Activated naive CD4-positive, alpha-beta T cell treated with Interleukin-2 at 50 U/mL for 16 hours (primary cell): Measurements from ENCODE around the gene ARVCF.

ENCODE experiments used
- DNase-seq: peaks from one replicate; pipeline ENCODE4 v3.0.0-alpha.2; 2020

Gene ARVCF

DNA sequence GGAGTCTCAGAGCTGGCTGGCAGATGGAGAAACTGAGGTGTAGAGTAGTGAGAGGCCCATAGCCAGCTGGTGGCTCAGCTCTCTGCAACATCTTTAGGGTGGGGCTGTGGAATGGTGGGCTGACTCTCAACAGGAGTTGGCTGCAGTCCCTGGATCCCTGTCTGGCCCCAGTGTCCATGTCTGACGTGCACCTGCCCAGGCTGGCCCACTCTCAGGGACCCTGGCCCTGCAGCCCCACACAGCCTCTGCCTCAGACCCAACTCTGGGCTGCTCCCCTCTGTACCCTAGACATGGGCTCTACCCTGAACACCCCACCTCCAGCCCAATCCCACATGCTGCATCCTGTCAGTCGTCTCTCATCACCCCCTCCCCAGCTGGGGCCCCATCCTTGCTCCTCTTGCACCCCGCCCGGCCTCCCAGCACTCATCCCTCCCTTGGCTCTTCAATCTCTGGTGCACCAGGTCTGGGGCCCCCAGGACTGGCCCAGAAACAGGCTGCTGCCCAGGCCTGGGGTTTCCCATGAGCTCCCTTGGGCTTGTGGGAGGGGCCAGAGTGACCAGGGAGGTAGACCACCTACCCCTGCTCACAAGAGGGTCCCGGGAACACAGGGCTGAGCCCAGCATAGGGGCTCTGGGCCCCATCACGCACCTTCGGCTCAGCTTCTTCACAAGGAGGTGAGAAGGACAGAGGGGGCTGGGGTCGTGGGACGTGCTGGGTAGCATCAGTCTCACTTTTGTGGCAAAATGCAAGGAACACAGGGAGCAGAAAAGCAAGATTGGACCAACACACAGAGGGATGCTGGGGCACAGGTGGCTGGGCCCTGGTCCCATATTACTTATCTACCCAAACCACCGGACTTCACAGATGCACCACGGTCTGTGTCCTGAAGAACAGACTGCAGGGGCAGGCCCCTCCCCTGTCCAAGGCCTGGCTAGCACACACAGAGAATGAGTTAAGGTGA lies 31.5 kb downstream of the ARVCF start:
- DNase-seq: no peak

GRCh38 chr22:19984201-19984753 lies 32.3 kb downstream of the ARVCF start:
- no peak for DNase-seq

GRCh38 chr22:19983741-19984140 lies 32.9 kb downstream of the ARVCF start:
- no peak for DNase-seq

GRCh38 chr22:19982991-19983578 lies 33.5 kb downstream of the ARVCF start:
- no peak for DNase-seq

- no peak for DNase-seq
Observed at GRCh38 chr22:19981961-19982920, 34.4 kb downstream of the ARVCF start.

DNA sequence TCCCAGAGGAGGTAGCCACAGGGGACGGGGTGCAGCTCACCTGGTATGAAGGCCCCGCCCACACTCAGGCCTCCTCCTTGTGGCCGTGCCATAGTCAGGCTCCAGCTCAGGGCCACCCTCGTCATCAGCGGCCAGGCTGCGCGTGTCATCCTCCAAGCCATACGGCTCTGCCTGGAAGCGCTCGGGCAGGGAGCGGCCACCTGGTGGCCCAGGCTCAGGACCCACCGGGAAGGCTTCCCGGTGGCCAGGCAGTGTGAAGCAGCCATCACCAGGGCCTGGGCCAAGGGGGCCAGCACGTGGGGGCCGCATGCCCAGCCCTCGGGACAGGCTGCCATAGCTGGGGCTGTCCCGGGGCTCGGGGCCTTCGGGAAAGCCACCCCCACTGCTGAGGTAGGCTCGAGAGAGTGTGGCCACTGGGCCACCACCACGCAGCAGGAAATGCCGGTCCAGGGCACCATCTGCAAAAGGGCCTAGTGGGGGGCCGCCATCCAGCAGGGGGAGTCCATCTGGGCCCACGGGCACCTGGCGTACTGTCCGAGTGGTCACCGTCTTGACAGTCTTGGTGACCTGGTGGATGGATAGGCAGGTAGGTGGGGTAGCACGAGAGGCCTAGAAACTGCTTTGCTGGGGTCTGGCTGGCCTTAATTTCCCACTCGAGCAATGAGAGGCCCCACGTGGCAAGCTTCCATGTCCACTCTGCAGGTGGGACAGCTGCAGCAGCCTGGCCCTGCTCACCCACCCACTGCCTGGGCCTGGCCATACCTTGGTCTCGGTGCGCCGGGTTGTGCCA lies 35.3 kb downstream of the ARVCF start:
- DNase-seq: no peak

GRCh38 chr22:19980766-19981165 lies 35.9 kb downstream of the ARVCF start:
- DNase-seq: no peak

- no peak for DNase-seq
Observed at GRCh38 chr22:19979712-19980493, 36.7 kb downstream of the ARVCF start.

DNA sequence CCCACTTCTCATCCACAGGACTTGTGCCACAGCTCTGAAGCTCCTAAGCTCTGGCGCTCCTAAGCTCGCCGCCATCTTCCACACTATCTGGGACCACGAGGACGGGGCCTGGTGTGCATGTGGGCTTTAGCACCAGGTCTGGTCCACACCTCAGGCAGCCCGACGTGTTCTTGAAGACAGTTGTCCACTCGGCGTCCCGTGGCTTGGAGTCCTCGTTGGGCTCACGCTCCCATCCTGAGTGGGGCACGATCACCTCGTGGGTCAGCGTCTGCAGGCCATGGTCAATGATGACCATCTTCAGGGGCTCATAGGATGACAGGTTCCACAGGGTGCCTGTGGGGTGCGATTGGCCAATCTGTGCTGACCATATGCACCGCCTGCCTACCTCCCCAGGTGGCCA lies 37.9 kb downstream of the ARVCF start:
- DNase-seq: no peak

- no peak for DNase-seq
Observed at GRCh38 chr22:19977296-19978243, 39.1 kb downstream of the ARVCF start.

DNA sequence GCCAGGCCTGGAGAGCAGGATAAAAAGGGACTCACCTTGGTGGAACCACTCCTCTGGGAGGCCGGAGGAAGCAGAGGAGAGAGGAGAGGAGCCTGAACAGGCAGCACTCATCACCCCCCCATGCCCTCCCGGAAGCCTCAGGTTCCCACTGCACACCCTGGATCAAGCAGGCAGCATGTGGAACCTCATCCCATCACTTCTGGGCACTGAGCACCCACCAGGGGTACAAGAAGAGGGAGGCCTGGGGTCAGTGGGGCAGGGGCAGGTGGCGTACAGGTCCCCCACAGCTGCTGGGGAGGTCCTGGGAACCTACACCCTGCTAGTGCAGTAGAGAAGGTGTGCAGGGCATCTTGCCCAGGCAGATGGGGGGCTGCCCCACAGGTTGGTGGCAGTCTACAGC lies 40.0 kb downstream of the ARVCF start:
- no peak for DNase-seq

- no peak for DNase-seq
Observed at GRCh38 chr22:19975707-19976035, 41.0 kb downstream of the ARVCF start.

- DNase-seq: no peak
Observed at GRCh38 chr22:19974935-19975706, 41.5 kb downstream of the ARVCF start.

- DNase-seq: no peak
Observed at GRCh38 chr22:19974268-19974861, 42.3 kb downstream of the ARVCF start.

DNA sequence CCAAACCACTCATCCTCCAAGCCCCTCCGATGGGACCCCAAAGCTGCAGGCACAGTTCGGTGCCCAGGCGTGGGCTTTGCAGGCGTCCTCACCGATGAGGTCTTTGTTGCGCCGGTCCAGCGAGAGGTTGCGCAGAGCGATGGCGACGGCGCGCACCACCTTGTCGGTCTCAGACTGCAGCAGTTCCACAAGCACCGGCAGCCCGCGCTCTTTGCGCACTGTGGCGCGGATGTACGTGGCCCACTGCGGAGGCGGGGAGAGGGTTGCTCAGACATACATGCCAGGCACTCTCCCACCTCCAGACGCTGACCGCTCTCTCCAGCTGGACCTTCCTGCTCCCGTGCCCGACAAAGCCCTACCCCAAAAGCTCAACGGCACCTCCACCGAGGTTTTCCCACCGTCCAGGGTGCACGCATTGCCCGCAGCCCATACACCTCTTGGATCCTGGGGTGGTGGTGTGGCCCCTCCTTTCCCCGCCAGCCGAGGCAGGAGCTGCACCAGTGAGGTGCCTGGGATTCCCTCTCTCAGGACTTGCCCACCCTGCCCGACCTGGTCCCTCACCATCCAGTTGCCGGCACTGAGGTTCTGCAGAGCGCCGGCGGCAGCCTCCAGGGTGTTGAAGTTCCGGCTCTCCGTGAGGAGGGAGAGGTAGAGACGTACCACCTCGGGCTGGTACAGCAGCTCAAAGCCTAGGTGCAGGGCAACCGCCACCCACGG lies 42.9 kb downstream of the ARVCF start:
- no peak for DNase-seq

- DNase-seq: no peak
Observed at GRCh38 chr22:19972652-19973550, 43.7 kb downstream of the ARVCF start.

DNA sequence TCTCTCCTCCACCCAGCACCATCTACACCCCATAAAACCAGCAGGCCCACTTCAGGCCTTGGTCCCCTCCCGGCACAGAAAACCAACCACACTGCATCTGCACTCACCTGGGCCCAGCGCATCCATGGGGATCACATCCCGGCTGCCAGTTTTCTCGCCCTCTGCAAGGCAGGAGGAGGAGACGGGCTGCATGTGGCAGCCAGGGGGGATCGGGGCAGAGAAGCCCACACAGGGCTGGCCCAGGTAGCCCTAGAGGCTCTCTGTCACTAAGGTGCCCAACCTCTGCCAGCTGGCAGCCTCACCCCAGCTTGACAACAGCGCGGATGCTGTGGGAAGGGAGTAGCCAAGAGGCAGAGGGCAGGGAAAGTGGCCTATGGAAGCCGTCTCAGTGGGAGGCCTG lies 44.4 kb downstream of the ARVCF start:
- no peak for DNase-seq
